Measurements from ENCODE around the gene TNFRSF1A.

The TNFRSF1A gene

GRCh38 chr12:6323340-6323994 is 18.4 kb downstream of the TNFRSF1A start:
- DNase-seq (ENCODE audit: low spot score): peak; percentile 55

- no peak for DNase-seq (ENCODE audit: low spot score)
These were observed 18.9 kb downstream of the TNFRSF1A start for GRCh38 chr12:6322969-6323339.

- no peak for DNase-seq (ENCODE audit: low spot score)
These were observed 19.5 kb downstream of the TNFRSF1A start for GRCh38 chr12:6322352-6322751.

GRCh38 chr12:6321905-6322304 is 20.0 kb downstream of the TNFRSF1A start:
- no peak for DNase-seq (ENCODE audit: low spot score)

- no peak for DNase-seq (ENCODE audit: low spot score)
These were observed 22.4 kb downstream of the TNFRSF1A start for GRCh38 chr12:6319446-6319845.

- DNase-seq (ENCODE audit: low spot score): no peak
These were observed 23.4 kb downstream of the TNFRSF1A start for GRCh38 chr12:6318440-6318879.

- no peak for DNase-seq (ENCODE audit: low spot score)
These were observed 24.0 kb downstream of the TNFRSF1A start for GRCh38 chr12:6317693-6318439.

- no peak for DNase-seq (ENCODE audit: low spot score)
These were observed 24.8 kb downstream of the TNFRSF1A start for GRCh38 chr12:6316921-6317692.

GRCh38 chr12:6315704-6316597 is 25.9 kb downstream of the TNFRSF1A start:
- no peak for DNase-seq (ENCODE audit: low spot score)

- DNase-seq (ENCODE audit: low spot score): no peak
These were observed 26.7 kb downstream of the TNFRSF1A start for GRCh38 chr12:6315184-6315583.

GRCh38 chr12:6314776-6315175 is 27.1 kb downstream of the TNFRSF1A start:
- no peak for DNase-seq (ENCODE audit: low spot score)

- DNase-seq (ENCODE audit: low spot score): no peak
These were observed 28.4 kb downstream of the TNFRSF1A start for GRCh38 chr12:6313326-6313940.

- no peak for DNase-seq (ENCODE audit: low spot score)
These were observed 29.1 kb downstream of the TNFRSF1A start for GRCh38 chr12:6312529-6313325.

GRCh38 chr12:6311822-6312528 is 29.9 kb downstream of the TNFRSF1A start:
- DNase-seq (ENCODE audit: low spot score): no peak

- DNase-seq (ENCODE audit: low spot score): no peak
These were observed 30.9 kb downstream of the TNFRSF1A start for GRCh38 chr12:6310771-6311610.

GRCh38 chr12:6307529-6307928 is 34.3 kb downstream of the TNFRSF1A start:
- no peak for DNase-seq (ENCODE audit: low spot score)

GRCh38 chr12:6306599-6307220 is 35.2 kb downstream of the TNFRSF1A start:
- no peak for DNase-seq (ENCODE audit: low spot score)

GRCh38 chr12:6306151-6306550 is 35.7 kb downstream of the TNFRSF1A start:
- no peak for DNase-seq (ENCODE audit: low spot score)

Data from cerebellar cortex (tissue), 1 donor.